Cardiac muscle cell (in vitro differentiated cells and primary cell): ENCODE results near the gene NBEAL2. TPM values are rescaled to one million over a fixed set of nuclear protein-coding genes. Genes with fewer than 3 reads are reported as not detected.
A peak's percentile ranks its signal among the peaks of the same experiment; 100 is the strongest.

Experiments
- DNase-seq, 2 donors: peaks; one replicate each; pipeline versions ENCODE4 v3.0.0 to v3.0.0-alpha.2; 2010 to 2017; ENCODE audit warnings: low read depth in 1 of 2, low spot score in 1 of 2
- H3K27ac ChIP-seq: fragments of 200-600 bp; sonication (generic); 2 replicates; pipeline ENCODE4 v1.5.1; 2016
- H3K27me3 ChIP-seq: fragments of 200-600 bp; sonication (generic); 2 replicates; pipeline ENCODE4 v1.6.0; 2016; ENCODE audit warnings: control low read depth
- H3K36me3 ChIP-seq: fragments of 200-600 bp; sonication (generic); 2 replicates; pipeline ENCODE4 v1.5.1; 2016; ENCODE audit warnings: control low read depth
- H3K4me1 ChIP-seq: fragments of 200-600 bp; sonication (generic); 2 replicates; pipeline ENCODE4 v1.8.1; 2017; ENCODE audit warnings: low read depth, mild to moderate bottlenecking, mixed run types
- H3K4me3 ChIP-seq: fragments of 200-600 bp; sonication (generic); 2 replicates; pipeline ENCODE4 v1.5.1; 2016; ENCODE audit warnings: mild to moderate bottlenecking
- H3K9me3 ChIP-seq: fragments of 200-600 bp; sonication (generic); 2 replicates; pipeline ENCODE4 v1.5.1; 2017; ENCODE audit warnings: low read depth, mild to moderate bottlenecking, control low read depth
- polyA plus RNA-seq: library from polyadenylated mRNA; unstranded; fragments of >200 nt; fragmentation: Nextera tagmentation; extraction: Ambion mirVana; gene quantifications from 2 replicates; pipeline ENCODE4 v1.2.1, GENCODE V29; 2016
- total RNA-seq: library from RNA; depleted of rRNA; stranded (reverse); fragments of >200 nt; gene quantifications from 2 replicates; pipeline ENCODE4 v1.2.3, GENCODE V29; 2016
- TF ChIP-seq, protein P1 (sequence below): IDR thresholded peaks from 2 replicates; pipeline ENCODE4 v1.5.1; 2012; ENCODE audit warnings: low read depth, mild to moderate bottlenecking, low read length

The NBEAL2 gene
- total and polyA plus RNA-seq, 2 experiments from 2014 or later = 8.3 to 10.6 TPM

DNA sequence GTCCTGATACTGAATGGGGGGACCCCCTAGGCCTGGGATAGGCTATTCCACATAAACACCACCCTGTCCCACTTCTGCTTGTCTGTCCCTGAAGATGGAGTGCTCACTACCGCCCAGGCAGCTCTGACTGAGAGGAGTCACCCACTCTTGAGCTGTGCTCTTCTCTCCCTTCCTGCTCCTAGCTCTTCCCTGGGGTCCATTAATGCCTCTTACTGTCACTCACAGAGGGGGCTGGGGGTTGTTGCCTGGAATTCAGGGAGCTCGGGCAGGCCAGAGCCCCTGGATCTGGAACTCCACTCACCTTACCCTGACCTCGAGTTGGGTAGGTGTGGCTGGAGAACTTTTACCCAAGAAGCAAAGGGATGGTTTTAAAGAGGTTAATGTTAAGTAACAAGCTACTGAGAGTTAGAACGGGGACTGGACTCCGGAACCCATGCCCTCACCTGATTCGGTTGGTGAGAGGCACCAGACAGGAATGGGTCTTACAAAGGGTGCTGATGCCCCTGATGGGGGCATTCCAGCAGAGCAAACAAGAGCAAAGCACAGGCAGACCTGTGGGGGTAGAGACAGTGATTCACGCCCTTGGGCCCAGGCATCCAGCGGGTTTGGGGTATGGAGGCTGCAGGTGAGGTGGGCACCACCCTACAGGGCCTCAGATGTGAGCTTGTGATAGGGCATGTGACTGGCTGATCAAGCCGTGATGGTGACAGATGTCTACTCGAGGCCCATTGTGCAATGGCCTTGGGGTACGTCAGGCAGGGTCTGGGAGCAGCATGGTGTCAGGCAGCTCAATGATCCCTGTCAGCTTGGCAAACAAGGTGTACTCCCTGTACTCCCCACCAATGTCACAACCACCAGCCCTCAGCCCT lies 5.4 kb downstream of the NBEAL2 start:
- Histone ChIP-seq H3K27ac (no peak overlapping the region), H3K9me3 (no peaks in the 10 kb centered on the region), H3K4me1 (peaks cover 10% of the 10 kb centered on the region), H3K4me3 (no peak overlapping the region), H3K36me3 (no peaks in the 10 kb centered on the region), H3K27me3 (no peaks in the 10 kb centered on the region)
- no peak for DNase-seq
- TF ChIP-seq, protein P1, sequence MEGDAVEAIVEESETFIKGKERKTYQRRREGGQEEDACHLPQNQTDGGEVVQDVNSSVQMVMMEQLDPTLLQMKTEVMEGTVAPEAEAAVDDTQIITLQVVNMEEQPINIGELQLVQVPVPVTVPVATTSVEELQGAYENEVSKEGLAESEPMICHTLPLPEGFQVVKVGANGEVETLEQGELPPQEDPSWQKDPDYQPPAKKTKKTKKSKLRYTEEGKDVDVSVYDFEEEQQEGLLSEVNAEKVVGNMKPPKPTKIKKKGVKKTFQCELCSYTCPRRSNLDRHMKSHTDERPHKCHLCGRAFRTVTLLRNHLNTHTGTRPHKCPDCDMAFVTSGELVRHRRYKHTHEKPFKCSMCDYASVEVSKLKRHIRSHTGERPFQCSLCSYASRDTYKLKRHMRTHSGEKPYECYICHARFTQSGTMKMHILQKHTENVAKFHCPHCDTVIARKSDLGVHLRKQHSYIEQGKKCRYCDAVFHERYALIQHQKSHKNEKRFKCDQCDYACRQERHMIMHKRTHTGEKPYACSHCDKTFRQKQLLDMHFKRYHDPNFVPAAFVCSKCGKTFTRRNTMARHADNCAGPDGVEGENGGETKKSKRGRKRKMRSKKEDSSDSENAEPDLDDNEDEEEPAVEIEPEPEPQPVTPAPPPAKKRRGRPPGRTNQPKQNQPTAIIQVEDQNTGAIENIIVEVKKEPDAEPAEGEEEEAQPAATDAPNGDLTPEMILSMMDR = no peak

DNA sequence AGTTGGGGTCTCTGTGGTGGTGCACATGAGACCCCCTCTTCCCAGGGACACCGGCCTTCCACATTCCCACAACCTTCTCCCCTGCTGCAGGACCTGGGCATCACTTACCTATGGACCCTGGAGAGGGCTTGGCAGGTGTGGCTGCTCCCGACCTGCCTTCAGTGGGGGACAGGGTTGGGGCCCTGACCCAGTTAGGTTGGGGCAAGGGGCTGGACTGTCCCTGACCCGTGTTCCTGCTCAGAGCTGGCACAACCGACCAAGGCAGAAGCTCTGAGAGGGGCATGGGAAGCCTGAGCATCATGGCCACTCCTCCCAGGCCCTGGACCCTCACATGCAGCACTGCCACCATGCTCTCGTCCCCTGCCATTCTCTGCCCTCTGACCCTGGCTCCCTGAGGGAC lies 6.1 kb downstream of the NBEAL2 start:
- Histone ChIP-seq H3K4me3 (no peak overlapping the region), H3K27me3 (no peaks in the 10 kb centered on the region), H3K4me1 (peaks cover 10% of the 10 kb centered on the region), H3K9me3 (no peaks in the 10 kb centered on the region), H3K36me3 (no peaks in the 10 kb centered on the region), H3K27ac (no peak overlapping the region)
- no peak for DNase-seq
- TF ChIP-seq, protein P1 = no peak

DNA sequence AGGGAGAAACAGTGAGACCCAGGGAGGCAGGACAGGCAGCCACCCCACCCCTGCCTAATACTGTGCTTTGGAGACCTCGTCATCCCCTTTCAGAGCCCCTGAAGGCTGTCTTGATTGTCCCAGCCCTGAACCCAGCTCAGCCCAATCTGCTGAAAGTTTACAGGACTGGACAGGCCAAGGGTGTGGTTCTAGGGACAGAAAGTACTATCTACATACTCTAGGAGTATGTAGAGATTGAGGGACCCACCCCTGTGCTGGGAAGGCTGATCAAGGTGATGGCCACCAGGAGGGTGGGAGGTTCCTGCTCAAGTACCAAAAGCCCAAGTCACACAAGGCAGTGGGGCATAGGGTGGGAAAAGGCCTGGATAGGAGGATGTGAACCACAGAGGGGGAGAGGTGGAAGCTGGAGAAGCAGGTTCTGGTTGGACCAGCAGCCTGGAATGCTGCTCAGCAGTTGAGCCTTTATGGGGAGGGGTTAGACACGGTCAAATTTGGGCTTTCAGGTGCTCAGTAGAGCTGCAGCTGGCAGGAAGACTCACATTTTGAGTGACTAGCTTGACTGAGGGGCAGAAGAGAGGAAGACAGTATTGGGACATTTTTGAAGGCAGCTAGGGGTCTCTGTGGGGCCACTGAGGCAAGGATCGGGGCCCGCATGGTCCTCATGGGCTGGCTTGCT lies 6.7 kb downstream of the NBEAL2 start:
- H3K27ac ChIP-seq = no peak overlapping the region
- no peak for DNase-seq
- H3K4me3 ChIP-seq = no peak overlapping the region
- H3K4me1 ChIP-seq = peaks cover 10% of the 10 kb centered on the region
- H3K36me3 ChIP-seq = no peaks in the 10 kb centered on the region
- TF ChIP-seq, protein P1 = no peak
- no peaks in the 10 kb centered on the region for H3K9me3 ChIP-seq
- no peaks in the 10 kb centered on the region for H3K27me3 ChIP-seq

DNA sequence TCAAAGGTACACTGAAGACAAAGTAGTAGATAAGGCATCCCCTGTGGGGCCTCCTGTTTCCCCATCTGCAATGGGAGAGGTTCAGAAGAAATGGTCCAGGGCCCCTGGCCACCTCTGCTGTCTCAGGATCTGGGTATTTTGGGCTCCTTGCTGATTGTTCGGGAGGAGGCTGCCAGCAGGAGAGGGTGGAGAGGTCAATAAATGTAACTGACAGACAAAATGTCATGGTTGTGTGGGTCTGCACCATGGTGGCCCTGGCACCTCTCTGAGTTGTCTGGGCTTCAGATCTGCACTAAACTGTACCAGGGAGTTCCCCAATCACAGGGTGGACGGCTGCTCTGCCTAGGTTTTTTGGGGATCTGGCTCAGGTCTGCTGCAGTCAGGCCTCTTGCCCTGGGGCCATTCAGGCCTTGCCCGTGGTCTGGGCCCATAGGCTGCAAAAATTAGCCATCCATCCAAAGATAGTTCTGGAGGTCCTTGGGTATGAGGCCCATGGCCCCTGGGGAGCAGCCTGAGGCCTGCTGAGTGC lies 7.4 kb downstream of the NBEAL2 start:
- H3K27ac ChIP-seq = no peak overlapping the region
- TF ChIP-seq, protein P1 = no peak
- H3K4me3 ChIP-seq = no peak overlapping the region
- H3K27me3 ChIP-seq = no peaks in the 10 kb centered on the region
- no peaks in the 10 kb centered on the region for H3K9me3 ChIP-seq
- no peaks in the 10 kb centered on the region for H3K36me3 ChIP-seq
- no peak for DNase-seq
- peaks cover 10% of the 10 kb centered on the region for H3K4me1 ChIP-seq

DNA sequence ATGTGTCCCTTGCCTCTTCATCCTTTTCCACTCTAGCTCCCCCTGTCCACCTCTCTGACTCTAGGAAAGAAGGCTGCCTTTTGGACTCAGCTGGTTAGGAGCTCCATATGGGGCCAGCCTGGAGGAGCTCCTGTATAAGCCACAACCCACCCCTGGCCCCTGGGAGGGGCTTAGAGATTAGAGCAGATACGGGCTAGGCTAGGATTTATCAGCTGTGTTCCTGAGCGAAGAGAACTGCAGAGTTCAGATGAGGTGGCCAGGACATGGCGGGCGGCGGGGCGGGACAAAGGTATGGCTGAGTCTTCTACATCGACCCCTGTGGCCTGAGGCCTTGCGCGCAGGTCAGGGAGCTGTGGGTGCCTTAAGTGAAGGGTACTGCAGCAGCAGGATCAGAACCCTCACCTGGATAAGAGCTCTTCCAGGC lies 7.9 kb downstream of the NBEAL2 start:
- H3K27me3 ChIP-seq = no peaks in the 10 kb centered on the region
- H3K4me1 ChIP-seq = peaks cover 10% of the 10 kb centered on the region
- no peak overlapping the region for H3K27ac ChIP-seq
- no peaks in the 10 kb centered on the region for H3K36me3 ChIP-seq
- TF ChIP-seq, protein P1 = no peak
- no peak overlapping the region for H3K4me3 ChIP-seq
- DNase-seq = peak in 1 of 2 donors; percentile 14
- no peaks in the 10 kb centered on the region for H3K9me3 ChIP-seq
